ENCODE data around the gene NFYA.

Gene NFYA

DNA sequence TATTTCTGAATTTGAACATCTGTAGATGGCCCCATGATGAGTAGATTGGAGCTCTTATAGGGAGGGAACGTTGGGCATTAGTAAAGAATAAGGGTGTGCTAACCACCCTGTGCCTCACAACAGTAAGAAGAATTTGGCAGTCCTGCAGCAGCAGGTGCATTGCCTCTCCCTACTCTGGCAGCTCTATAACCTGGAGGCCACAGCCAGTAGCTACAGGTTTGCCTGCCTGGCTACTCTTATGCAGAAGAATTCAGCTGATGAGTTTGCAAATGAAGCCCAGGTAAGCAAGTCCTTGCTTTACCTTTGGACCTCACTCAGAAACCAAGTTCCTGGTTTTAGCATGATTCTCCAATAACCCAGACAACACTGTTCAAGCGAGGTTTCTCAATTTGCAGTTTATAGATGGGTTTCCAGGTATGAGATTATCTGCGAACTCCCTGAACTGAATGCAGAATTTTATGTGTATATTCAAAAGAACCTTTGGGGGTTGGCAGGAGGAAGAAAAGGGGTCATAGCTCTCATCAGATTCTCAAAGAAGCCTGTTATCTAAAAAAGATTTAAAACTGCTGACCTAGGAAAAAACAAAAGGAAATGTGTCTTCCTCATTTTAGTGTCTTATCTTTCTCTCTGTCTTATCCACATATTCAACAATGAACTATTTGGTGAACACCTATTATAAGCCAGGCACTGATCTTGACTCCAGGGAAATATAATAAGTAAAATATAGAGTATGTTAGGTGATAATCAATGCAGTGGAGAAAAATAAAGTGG, 62.5 kb downstream of the NFYA start:
- H3K4me2 ChIP-seq: no peak overlapping the region
- H4K20me1 ChIP-seq: no peaks in the 10 kb centered on the region
- H3K27me3 ChIP-seq: no peaks in the 10 kb centered on the region
- H3K36me3 ChIP-seq: peaks cover 21% of the 10 kb centered on the region; the same call in 1 of the 2 replicates
- H3K27ac ChIP-seq: no peak overlapping the region
- H3K9me3 ChIP-seq: no peaks in the 10 kb centered on the region
- H3K4me1 ChIP-seq: no peaks in the 10 kb centered on the region
- no peak overlapping the region for H3K9ac ChIP-seq
- no peak overlapping the region for H3K4me3 ChIP-seq
- no peak for TF ChIP-seq Cebpa-rat (IDR thresholded peaks at IDR 0.05)

DNA sequence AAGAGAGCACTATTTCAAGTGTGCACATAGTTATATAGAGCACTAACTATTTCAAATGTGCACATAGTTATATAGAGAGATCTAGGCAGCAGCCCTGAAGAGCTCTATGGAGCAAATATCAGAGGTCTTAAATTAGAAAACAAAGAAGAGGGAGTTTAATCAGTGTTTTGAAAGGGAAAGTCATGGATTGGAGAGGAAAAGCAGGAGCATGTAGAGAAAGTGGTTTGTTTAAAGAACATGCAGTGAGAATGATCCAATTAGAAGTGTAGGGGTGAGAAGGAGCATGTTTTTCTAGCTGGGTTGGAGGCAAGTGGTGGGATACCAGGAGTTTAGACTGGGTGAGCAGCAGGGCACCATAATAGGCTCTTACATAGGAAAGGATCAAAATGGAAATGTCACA, 64.1 kb downstream of the NFYA start:
- peaks cover 21% of the 10 kb centered on the region; the same call in 1 of the 2 replicates for H3K36me3 ChIP-seq
- H3K9ac ChIP-seq: no peak overlapping the region
- no peaks in the 10 kb centered on the region for H3K27me3 ChIP-seq
- H3K4me2 ChIP-seq: no peak overlapping the region
- H3K9me3 ChIP-seq: no peaks in the 10 kb centered on the region
- H4K20me1 ChIP-seq: no peaks in the 10 kb centered on the region
- H3K27ac ChIP-seq: no peak overlapping the region
- TF ChIP-seq Cebpa-rat (IDR thresholded peaks at IDR 0.05): no peak
- no peaks in the 10 kb centered on the region for H3K4me1 ChIP-seq
- no peak overlapping the region for H3K4me3 ChIP-seq

DNA sequence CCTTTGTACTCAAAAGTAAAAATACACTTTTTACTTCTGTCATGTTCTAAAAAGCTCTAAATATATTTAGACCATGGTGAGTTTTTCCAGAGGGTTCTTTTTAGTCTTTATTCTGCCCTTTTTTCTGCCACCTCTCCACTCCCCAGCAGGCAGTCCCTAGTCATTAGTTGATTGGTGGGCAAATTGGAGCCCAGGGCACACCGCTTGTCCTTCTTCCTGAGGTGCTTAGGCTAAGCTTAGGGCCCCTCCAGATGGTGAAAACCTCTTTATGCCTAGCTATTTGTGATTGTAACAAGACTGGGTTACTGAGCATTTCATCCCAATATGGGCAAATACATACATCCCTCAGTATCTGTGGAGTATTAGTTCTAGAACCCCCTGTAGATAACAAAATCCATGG, 75.1 kb downstream of the NFYA start:
- H3K27me3 ChIP-seq: no peaks in the 10 kb centered on the region
- H3K9ac ChIP-seq: no peak overlapping the region
- no peaks in the 10 kb centered on the region for H4K20me1 ChIP-seq
- H3K4me1 ChIP-seq: no peaks in the 10 kb centered on the region
- no peak overlapping the region for H3K27ac ChIP-seq
- H3K4me2 ChIP-seq: no peak overlapping the region
- H3K4me3 ChIP-seq: no peak overlapping the region
- TF ChIP-seq Cebpa-rat (IDR thresholded peaks at IDR 0.05): no peak
- no peaks in the 10 kb centered on the region for H3K36me3 ChIP-seq
- H3K9me3 ChIP-seq: no peaks in the 10 kb centered on the region

Data from BLaER1 (cell line).